Measurements from ENCODE around the gene EFHD2.
"Not testable (repeated sequence)": the region's sequence is repeated elsewhere in the genome, so short reads cannot be mapped to it uniquely, and the experiment has no call there.

- TF ChIP-seq EZH2 (IDR thresholded peaks at IDR 0.05; ENCODE audit: low read length, unreplicated experiment); CTCF (conservative IDR thresholded peaks at IDR 0.05; ENCODE audit: low read depth, low read length): not testable (repeated sequence)
Measured at GRCh38 chr1:15389828-15390227, 19.9 kb upstream of the EFHD2 start.
